Bone marrow (tissue), 2 donors: ENCODE data around the gene OR5B21.

ENCODE experiments used
- DNase-seq, 2 donors: peaks; one replicate each; lab custom pipeline; 2025; lab: John Stamatoyannopoulos, UW

Gene OR5B21

DNA sequence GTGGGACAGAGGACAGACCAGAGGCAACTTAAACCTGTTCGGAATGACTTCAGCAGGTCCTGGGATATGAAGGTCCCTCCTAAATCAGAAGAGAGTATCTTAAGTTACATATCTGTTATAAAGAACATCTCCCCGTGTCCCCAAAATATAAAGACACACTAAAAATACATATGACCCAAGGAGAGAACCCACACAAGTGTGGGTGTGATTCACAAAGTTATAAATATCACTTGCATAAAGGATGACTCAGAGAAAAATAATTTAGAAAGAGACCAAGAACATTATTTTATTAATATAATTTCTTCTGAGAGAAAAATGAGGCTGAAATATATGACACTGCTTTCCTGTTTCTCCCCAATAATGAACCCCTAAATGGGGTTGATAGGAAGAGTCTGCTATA, 14.2 kb downstream of the OR5B21 start:
- DNase-seq: no peak

- DNase-seq: no peak
Observed at GRCh38 chr11:58490827-58491226, 17.1 kb downstream of the OR5B21 start.

GRCh38 chr11:58487170-58487569, 20.7 kb downstream of the OR5B21 start:
- no peak for DNase-seq

GRCh38 chr11:58485961-58486360, 21.9 kb downstream of the OR5B21 start:
- no peak for DNase-seq

DNA sequence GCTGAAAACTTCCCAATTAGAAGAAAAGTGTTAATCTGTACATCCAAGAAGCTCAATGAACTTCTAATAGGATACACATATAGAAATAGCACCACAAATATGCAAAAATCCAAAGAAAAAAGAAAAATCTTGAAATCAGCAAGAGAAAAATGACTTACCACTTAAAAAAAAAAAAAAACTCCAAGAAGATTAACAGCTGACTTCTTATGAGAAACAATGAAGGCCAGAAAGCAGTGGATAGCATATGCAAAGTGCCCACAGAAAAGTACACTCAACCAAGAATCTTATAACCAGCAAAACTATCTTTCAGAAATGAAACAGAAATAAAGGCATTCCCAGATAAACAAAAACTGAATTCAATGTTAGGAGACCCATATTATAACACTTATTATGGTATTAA, 36.0 kb downstream of the OR5B21 start:
- no peak for DNase-seq

GRCh38 chr11:58466293-58466692, 41.6 kb downstream of the OR5B21 start:
- no peak for DNase-seq

GRCh38 chr11:58465690-58466089, 42.2 kb downstream of the OR5B21 start:
- DNase-seq: no peak
